Activated CD8-positive, alpha-beta memory T cell treated with anti-CD3 and anti-CD28 coated beads, Interleukin-2, amount 50 U/mL, for 4 hours (primary cell): ENCODE data around the gene FIGN.

Experiments used
- DNase-seq: peaks from one replicate; pipeline ENCODE4 v3.0.0-alpha.2; 2020

Gene FIGN

GRCh38 chr2:163735685-163736432 lies at the start of gene FIGN:
FIGN (minus strand) TSS chr2:163736008; CDS start chr2:163734927, 1,081 bp downstream.
- no peak for DNase-seq

DNA sequence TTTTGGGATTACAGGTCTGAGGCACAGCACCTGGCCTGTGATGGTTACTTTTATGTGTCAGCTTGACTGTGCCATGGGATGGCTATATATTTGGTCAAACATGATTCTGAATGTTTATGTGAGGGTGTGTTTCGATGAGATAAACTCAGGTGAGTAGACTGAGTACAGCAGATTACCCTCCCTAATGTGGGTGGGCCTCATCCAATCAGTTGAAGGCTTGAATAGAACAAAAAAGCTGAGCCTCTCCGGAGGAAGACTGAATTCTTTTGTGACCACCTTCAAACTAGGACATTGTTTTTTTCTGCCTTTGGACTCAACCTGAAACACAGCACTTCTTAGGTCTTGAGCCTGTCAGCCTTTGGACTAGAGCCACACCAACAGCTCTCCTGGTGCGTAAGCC lies 49.4 kb upstream of the FIGN start:
- DNase-seq: no peak

DNA sequence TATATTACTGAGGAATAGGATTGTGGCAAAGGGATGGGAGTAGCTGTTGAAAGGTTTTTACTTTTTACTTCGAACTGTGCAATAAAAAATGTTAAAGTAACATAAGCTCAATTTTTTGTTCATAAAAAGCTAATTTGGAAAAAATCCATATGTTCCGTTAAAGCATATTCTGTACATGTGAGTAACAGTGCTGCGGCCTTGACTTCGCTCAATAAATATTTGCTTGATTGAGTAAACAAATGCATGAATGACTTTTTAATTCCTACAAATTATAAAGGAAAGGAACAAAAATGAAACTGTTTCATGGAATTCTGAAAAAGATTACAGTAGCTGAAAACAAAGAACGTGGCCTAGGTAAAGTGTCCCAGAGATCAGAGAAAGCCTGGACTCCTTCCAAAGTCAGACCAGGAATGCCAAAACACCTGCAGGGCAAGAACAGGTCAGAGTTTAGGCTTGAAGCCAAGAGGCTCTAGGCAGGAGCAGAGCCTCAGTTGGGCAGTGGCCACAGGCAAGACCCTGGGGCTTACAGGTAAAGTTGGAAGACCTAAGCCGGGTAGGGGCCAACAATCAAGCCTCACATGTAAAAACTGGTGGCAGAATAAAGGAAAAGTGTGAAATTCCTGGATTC lies 44.3 kb upstream of the FIGN start:
- DNase-seq: no peak

GRCh38 chr2:163778045-163778781 lies 42.4 kb upstream of the FIGN start:
- DNase-seq: no peak

GRCh38 chr2:163775304-163775703 lies 39.5 kb upstream of the FIGN start:
- no peak for DNase-seq

DNA sequence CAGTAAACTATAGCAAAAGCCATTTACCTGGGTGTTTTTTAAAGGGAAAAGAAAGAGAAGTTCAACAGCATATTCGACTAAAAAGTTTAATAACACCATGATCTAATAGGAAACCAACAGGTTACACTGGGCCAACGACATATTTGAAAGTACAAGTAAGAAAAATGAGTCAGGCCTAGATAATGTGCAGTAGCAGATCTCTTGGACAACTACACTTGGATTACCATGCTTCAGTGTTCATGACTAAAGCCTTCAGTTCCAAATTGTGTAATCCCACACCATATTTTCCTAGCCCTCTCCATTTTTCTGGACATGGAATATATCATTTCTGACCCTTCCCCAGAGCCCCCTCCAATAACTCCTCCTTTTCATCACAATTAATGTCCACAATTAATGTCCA lies 39.1 kb upstream of the FIGN start:
- no peak for DNase-seq

DNA sequence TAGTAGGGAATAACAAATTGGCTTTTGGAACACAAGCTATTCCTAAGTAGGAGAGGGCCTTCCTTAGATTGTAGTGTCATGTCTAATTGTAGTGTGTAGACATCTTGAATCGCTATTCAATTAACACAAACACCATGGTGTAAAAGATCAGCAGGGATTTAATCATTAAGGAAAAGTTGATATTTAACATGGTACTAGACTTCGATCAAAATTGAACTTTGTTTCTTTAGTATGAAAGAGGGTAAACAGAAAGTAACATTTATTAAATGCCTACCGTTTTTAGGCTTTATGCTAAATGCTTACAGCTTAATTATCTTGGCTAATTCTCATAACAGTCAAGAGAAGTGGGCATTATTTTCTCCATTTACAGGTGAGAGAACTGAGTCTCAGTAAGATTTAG lies 37.5 kb upstream of the FIGN start:
- no peak for DNase-seq

- no peak for DNase-seq
Measured at GRCh38 chr2:163771596-163771995, 35.8 kb upstream of the FIGN start.

- DNase-seq: no peak
Measured at GRCh38 chr2:163768881-163769695, 33.3 kb upstream of the FIGN start.

GRCh38 chr2:163767097-163767496 lies 31.3 kb upstream of the FIGN start:
- DNase-seq: no peak

DNA sequence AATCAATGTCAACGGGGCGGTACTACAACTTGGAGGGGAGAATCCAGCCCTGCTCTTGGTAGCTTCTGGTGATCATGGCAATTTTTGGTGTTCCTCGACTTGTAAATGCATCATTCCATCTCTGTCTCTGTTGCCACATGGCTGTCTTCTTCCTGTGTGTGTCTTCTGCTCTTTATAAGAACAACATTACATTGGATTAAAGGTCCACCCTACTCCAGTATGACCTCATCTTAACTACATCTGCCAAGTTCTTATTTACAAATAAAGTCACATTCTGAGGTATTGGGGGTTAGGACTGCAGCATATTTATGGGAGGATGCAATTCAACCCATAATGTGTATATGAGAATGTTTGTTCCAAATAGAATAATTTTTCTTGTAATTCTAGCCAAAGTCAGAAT lies 28.8 kb upstream of the FIGN start:
- DNase-seq: no peak

DNA sequence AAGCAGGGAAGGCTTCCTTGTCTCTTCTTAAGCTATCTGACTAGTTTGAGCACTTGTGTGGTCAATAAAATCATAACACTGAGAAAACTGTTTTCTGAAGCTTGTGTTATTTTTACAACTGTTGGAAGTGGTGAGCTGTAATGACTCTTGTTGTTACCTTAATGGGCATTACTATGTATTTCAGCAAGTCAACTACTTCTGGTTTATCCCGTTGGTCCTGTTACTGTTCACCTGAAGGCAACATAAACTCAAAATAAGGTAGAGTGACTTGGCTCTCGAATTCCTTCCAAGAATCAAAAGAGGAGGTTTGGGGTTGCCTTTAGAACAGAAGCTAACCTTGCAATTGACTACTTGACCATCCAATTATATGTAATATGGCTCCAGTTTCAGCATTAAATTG lies 23.2 kb upstream of the FIGN start:
- no peak for DNase-seq

DNA sequence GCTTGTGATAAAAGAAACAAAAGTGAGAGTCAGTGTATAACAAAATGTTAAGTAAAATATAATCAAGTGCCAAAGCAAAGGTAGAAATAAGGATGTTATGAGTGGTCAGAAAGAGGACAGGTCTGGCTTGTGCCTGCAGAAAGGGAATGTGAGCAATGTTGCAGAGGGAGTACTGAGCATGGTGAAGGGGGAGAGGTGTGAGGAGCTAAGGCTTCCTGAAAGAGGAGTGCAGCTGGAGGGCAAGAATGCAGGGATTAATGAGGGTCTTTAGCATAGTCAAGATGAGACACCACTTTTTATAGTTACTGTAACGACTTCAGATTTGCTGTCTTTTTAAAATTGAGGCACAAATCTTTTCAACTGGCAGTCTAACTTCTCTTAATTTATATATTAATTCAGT lies 22.0 kb upstream of the FIGN start:
- DNase-seq: no peak

DNA sequence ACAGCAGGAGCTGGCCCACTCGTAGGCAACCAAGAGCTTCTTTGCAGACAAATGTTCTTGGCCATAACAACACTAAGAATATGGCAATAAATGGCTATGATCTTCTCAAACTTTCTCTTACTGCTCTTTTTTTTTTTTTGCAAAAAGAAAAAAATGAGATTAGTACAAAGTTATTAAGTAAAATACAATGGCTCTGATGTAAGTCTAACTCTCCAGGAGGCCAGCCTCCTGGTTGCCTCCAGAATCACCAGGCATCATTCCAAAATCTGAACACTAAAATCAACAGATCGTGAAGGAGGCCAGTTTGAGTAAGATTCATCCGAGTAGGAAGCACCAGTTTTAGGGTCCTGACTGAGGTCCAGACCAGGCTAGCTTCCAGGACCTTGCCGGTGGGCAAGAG lies 20.8 kb upstream of the FIGN start:
- DNase-seq: no peak

DNA sequence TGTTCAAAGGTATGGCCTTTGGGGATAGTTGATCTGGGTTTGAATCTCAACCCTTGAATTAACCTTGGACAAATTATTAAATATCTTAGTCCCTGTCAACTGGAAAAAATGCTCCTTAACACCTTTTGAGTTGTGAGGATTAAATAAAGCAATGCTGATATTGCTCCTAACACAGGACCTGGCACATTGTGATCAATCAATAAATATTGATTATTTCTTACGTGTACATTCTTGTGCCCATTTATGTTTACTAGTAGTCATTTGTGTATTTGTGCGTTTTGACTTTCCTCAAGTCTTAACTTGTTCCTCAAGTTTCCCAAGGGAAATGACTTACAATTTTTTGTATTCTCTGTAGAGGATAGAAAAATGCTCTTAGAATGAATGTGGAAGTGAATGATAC lies 19.6 kb upstream of the FIGN start:
- DNase-seq: no peak

DNA sequence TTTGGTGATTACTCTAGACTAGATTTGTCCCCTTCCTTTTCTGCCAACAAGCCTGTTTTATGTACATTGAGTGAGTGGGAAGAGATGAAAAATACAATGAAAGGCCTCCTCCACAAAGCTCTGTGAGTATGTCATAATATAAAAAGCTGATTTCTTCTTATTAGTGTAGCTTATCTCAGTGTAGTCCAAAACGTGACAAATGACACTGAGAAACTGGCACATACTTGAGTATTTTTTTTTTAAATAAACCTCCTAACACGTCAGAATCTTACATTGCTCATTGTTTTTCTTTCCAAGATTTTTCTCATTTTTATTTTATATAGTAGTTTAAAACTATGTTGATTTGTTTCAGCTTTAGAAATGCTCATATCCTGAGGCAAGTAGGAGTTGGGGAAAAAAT lies 17.9 kb upstream of the FIGN start:
- no peak for DNase-seq

- DNase-seq: no peak
Measured at GRCh38 chr2:163752267-163752666, 16.5 kb upstream of the FIGN start.

DNA sequence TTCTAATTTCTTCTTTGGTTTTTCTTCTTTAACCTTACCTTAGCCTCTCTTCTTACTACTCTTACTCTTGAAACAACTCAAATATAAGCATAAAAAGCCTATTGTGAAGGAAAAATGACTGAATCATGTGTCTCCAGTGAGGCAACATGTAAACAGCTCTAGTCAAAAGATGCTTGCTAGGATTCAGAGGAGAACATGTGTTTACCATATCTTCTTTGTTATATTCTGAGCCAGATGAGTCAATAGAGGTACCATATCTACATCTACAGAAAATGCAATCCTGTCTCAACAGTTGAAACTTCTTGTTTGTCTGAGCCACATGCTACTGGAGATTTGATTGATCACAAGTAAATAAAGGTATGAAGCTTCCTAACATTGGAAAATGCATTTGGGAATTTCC lies 15.9 kb upstream of the FIGN start:
- DNase-seq: no peak

DNA sequence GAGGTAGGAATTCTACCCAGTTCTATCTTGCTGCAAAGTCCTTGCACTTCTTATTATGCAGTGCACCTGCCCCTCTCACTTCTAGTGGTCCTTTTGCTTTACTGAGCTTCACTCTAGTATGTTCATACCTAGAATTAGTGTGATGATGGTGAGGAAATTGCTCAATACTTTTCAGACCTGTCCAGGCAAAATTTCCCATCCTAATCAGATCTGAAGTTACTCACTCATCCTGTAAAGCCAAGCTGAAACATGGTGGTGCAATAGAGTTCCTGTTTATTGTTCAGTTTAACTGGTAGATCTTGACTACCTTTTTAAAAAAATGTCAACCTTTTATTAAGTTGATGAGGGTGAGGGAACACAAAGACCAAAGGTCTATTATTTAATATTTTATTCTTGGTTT lies 12.6 kb upstream of the FIGN start:
- no peak for DNase-seq

- no peak for DNase-seq
Measured at GRCh38 chr2:163741435-163741834, 5.6 kb upstream of the FIGN start.

- DNase-seq: no peak
Measured at GRCh38 chr2:163737563-163737962, 1.8 kb upstream of the FIGN start.

- DNase-seq: no peak
Measured at GRCh38 chr2:163737190-163737439, 1.3 kb upstream of the FIGN start.

GRCh38 chr2:163736433-163737189 lies 803 bp upstream of the FIGN start:
- DNase-seq: no peak
